ENCODE results near the gene IL20RB. TPM values are rescaled to one million over a fixed set of nuclear protein-coding genes. Genes with fewer than 3 reads are reported as not detected.
A peak's percentile ranks its signal among the peaks of the same experiment; 100 is the strongest.

The IL20RB gene
- total RNA-seq, 3 donors from 2014 or later = 0.60 to 1.7 (median 1.2) TPM

DNA sequence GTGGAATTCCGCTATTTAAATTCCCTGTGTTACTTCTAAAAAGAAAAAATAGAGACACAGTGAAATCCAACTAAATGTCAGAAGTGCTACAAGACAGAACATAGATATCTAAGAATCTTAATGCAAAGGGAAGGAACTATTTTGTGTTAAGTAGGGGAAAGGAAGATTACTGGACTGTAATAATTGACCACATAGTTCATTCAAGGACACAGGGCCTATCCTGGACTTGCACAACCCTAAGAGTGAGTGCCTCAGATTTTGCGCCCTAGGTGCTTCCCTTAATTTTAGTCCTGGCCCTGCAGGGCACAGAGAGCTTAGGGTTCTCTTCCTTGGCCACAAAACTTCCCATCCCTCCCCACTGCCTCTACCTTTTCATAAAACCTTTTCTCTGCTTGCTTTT is 3.5 kb upstream of the IL20RB start:
- TF ChIP-seq, protein P1, sequence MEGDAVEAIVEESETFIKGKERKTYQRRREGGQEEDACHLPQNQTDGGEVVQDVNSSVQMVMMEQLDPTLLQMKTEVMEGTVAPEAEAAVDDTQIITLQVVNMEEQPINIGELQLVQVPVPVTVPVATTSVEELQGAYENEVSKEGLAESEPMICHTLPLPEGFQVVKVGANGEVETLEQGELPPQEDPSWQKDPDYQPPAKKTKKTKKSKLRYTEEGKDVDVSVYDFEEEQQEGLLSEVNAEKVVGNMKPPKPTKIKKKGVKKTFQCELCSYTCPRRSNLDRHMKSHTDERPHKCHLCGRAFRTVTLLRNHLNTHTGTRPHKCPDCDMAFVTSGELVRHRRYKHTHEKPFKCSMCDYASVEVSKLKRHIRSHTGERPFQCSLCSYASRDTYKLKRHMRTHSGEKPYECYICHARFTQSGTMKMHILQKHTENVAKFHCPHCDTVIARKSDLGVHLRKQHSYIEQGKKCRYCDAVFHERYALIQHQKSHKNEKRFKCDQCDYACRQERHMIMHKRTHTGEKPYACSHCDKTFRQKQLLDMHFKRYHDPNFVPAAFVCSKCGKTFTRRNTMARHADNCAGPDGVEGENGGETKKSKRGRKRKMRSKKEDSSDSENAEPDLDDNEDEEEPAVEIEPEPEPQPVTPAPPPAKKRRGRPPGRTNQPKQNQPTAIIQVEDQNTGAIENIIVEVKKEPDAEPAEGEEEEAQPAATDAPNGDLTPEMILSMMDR (IDR thresholded peaks at IDR 0.05) = no peak
- H3K4me1 ChIP-seq (ENCODE audit: low read depth) = peaks cover 11% of the 10 kb centered on the region
- DNase-seq (no peak), ATAC-seq (no peak)
- H3K36me3 ChIP-seq (ENCODE audit: low read depth) = no peaks in the 10 kb centered on the region
- no peak overlapping the region for H3K4me3 ChIP-seq
- intact Hi-C loops (cut with DNase I, micrococcal nuclease) = no loop called here
- no peaks in the 10 kb centered on the region for H3K9me3 ChIP-seq

GRCh38 chr3:136954980-136955780 is 2.6 kb upstream of the IL20RB start:
- Histone ChIP-seq H3K4me3 (no peak overlapping the region), H3K4me1 (ENCODE audit: low read depth) (peaks cover 11% of the 10 kb centered on the region), H3K9me3 (no peaks in the 10 kb centered on the region), H3K36me3 (ENCODE audit: low read depth) (no peaks in the 10 kb centered on the region)
- intact Hi-C loops (cut with DNase I, micrococcal nuclease) = no loop called here
- TF ChIP-seq, protein P1 (IDR thresholded peaks at IDR 0.05) = no peak
- ATAC-seq (peak; percentile 39), DNase-seq (no peak)

DNA sequence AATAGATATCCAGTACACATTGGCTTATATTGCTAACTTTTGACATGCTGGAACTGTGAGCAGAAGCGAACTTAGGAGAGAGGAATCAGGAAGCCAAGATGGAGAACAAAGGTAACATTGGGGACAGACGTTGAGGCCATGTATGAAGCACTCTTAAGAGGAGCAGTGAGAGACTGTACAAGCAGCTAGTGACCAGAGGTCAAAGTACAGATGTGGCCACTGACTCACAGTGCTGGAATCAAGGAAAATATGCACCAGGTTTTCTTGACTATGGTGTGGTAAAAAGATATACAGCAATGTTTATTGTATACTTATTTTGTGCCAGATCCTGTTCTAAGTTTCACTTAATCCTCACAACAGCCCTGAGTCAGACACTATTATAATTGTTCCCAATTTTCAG is 2.0 kb upstream of the IL20RB start:
- ATAC-seq (peak; percentile 97), DNase-seq (peak in 1 of 3 donors; percentile 66)
- intact Hi-C loops (cut with DNase I, micrococcal nuclease) = no loop called here
- Histone ChIP-seq H3K4me3 (no peak overlapping the region), H3K36me3 (ENCODE audit: low read depth) (no peaks in the 10 kb centered on the region), H3K9me3 (no peaks in the 10 kb centered on the region), H3K4me1 (ENCODE audit: low read depth) (peaks cover 11% of the 10 kb centered on the region)
- TF ChIP-seq, protein P1 (IDR thresholded peaks at IDR 0.05) = no peak

DNA sequence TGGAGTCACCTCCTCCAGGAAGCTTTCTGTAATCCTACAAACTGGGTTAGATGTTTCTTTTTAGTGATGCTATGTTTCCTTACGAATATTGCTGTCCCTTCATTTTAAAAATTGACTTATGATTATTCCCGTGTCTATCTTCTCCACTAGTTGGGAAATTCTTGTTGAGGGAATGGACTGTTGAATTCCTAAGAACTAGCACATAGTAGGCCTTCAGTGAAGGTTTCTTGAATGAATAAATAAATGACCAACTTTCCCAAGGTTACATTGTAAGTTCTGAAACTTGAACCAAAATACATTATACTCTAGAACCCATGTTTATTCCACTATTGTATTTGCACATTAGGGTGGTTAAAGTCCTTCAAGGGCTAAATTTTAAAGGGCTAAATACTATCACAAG is 812 bp upstream of the IL20RB start:
- Histone ChIP-seq H3K36me3 (ENCODE audit: low read depth) (no peaks in the 10 kb centered on the region), H3K4me1 (ENCODE audit: low read depth) (peaks cover 11% of the 10 kb centered on the region), H3K4me3 (no peak overlapping the region), H3K9me3 (no peaks in the 10 kb centered on the region)
- no peak for ATAC-seq
- no peak for DNase-seq
- TF ChIP-seq, protein P1 (IDR thresholded peaks at IDR 0.05) = no peak
- intact Hi-C loops (cut with DNase I, micrococcal nuclease) = no loop called here

DNA sequence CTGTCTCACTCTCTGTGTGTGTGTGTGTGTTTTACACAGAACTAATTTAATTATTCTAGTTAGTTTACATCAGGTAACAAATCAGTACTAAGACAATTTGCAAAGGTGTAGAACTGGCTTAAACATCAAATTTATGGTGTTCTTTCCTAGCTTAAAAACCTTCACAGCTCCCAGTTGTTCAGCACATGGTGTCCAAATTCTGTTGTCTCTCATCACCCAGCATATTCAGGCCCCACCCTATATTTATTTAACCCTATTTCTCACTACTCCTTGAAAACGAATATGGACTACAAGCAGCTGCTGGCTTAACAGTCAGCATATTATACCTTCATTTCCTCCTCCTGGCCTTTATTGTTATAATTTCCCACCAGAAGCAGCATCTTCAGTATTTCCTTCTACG is 1.2 kb downstream of the IL20RB start:
- intact Hi-C loops (cut with DNase I, micrococcal nuclease) = no loop called here
- ATAC-seq (peak; percentile 50), DNase-seq (no peak)
- Histone ChIP-seq H3K4me3 (no peak overlapping the region), H3K9me3 (no peaks in the 10 kb centered on the region), H3K4me1 (ENCODE audit: low read depth) (peaks cover 11% of the 10 kb centered on the region), H3K36me3 (ENCODE audit: low read depth) (no peaks in the 10 kb centered on the region)
- TF ChIP-seq, protein P1 (IDR thresholded peaks at IDR 0.05) = no peak

Data from mucosa of descending colon (tissue), 3 donors.